Sigmoid colon (tissue), 7 donors: ENCODE results near the gene KLHL13. TPM values are rescaled to one million over a fixed set of nuclear protein-coding genes. Genes with fewer than 3 reads are reported as not detected.
A peak's percentile ranks its signal among the peaks of the same experiment; 100 is the strongest.

ENCODE experiments used
- DNase-seq: peaks from one replicate; pipeline ENCODE4 v3.0.0-alpha.2; 2019
- H3K27ac ChIP-seq, 4 donors: fragments of 200-600 bp; sonication (generic); one replicate each; pipeline ENCODE4 v1.5.1; 2016 to 2019; ENCODE audit warnings: mild to moderate bottlenecking in 1 of 4
- H3K27me3 ChIP-seq, 3 donors: fragments of 200-600 bp; sonication (generic); one replicate each; pipeline ENCODE4 v1.5.1; 2019; ENCODE audit warnings: mild to moderate bottlenecking in 1 of 3
- H3K36me3 ChIP-seq, 4 donors: fragments of 200-600 bp; sonication (generic); one replicate each; pipeline ENCODE4 v1.5.1; 2016 to 2019
- H3K4me1 ChIP-seq, 4 donors: fragments of 200-600 bp; sonication (generic); one replicate each; pipeline ENCODE4 v1.5.1; 2017 to 2019
- H3K4me3 ChIP-seq, 4 donors: fragments of 200-600 bp; sonication (generic); one replicate each; pipeline ENCODE4 v1.5.1; 2017 to 2019; ENCODE audit warnings: mild to moderate bottlenecking in 2 of 4, moderate library complexity in 1 of 4
- H3K9me3 ChIP-seq, 4 donors: fragments of 200-600 bp in 3 of 4; sonication (generic) in 3 of 4; one replicate each; pipeline versions ENCODE4 v1.5.1 to v1.6.1; 2013 to 2019
- CTCF ChIP-seq, 4 experiments: fragments of 450-650 bp in 3 of 4; fragments of 200-600 bp in 1 of 4; IDR thresholded peaks; one replicate each; pipeline ENCODE4 v1.5.1; 2016 to 2019; ENCODE audit warnings: antibody characterized with exemption in 4 of 4, mild to moderate bottlenecking in 3 of 4, moderate library complexity in 2 of 4
- EP300 ChIP-seq, 4 donors: sonication (generic); formaldehyde crosslinking; IDR thresholded peaks; one replicate each; pipeline ENCODE4 v1.6.1; 2017; ENCODE audit warnings: antibody characterized with exemption in 4 of 4
- POLR2A ChIP-seq, 2 donors: fragments of 450-650 bp; IDR thresholded peaks; one replicate each; pipeline ENCODE4 v1.6.1; 2016; ENCODE audit warnings: antibody characterized with exemption in 2 of 2, mild to moderate bottlenecking in 2 of 2, moderate library complexity in 2 of 2
- POLR2AphosphoS5 ChIP-seq, 4 donors: sonication (generic); formaldehyde crosslinking; IDR thresholded peaks; one replicate each; pipeline ENCODE4 v1.6.1; 2017; ENCODE audit warnings: antibody characterized with exemption in 4 of 4
- WGBS, 2 donors: extraction: QIAGEN DNeasy Blood & Tissue Kit; methylation state at CpG; one replicate each; pipeline ENCODE4 v1.1.7; 2013; 5-methylcytosine and 5-hydroxymethylcytosine counted together
- intact Hi-C: fragments of 100-400 bp; cut with DNase I; formaldehyde crosslinking; loops from one replicate; pipeline ENCODE4 v1.15.1; 2023
- polyA plus RNA-seq, 3 donors: library from polyadenylated mRNA; stranded (reverse); fragments of 200-250 nt; gene quantifications; one replicate each; pipeline ENCODE4 v1.2.3, GENCODE V29; 2013
- total RNA-seq, 4 donors: library from RNA; depleted of rRNA; stranded (reverse); fragments of >200 nt; gene quantifications; one replicate each; pipeline ENCODE4 v1.1.0, GENCODE V29; 2016
- donor health status: healthy with polysubstance abuse.
- donor health status: Bipolar disorder and iron deficiency.
- donor health status: healthy.

The KLHL13 gene
- total and polyA plus RNA-seq, 7 donors = 1.2 to 12.9 (median 8.9) TPM

GRCh38 chrX:117982694-117983392 is 133.8 kb downstream of the KLHL13 start:
- Histone ChIP-seq H3K9me3 (no peaks in the 10 kb centered on the region), H3K27me3 (no peaks in the 10 kb centered on the region), H3K27ac (no peak overlapping the region), H3K36me3 (no peaks in the 10 kb centered on the region), H3K4me3 (no peak overlapping the region), H3K4me1 (no peaks in the 10 kb centered on the region)
- 76 to 84% methylated on average over 4 of the region's 4 CpGs for WGBS, 2 donors
- no peak for TF ChIP-seq EP300 (IDR thresholded peaks at IDR 0.05)
- TF ChIP-seq CTCF (IDR thresholded peaks at IDR 0.05) = no peak
- no peak for TF ChIP-seq POLR2A (IDR thresholded peaks at IDR 0.05)
- TF ChIP-seq POLR2AphosphoS5 (IDR thresholded peaks at IDR 0.05) = no peak
- intact Hi-C loops = no loop called here
- no peak for DNase-seq

GRCh38 chrX:117978402-117978801 is 138.2 kb downstream of the KLHL13 start:
- 25 to 58% methylated on average over 1 of the region's 1 CpG for WGBS, 2 donors

GRCh38 chrX:117977526-117977925 is 139.1 kb downstream of the KLHL13 start:
- Histone ChIP-seq H3K27ac (no peak overlapping the region), H3K4me1 (peaks cover 0 to 15% (median 0%) of the 10 kb centered on the region in 4 donors), H3K4me3 (no peak overlapping the region), H3K36me3 (no peaks in the 10 kb centered on the region), H3K27me3 (no peaks in the 10 kb centered on the region), H3K9me3 (no peaks in the 10 kb centered on the region)
- no peak for DNase-seq
- TF ChIP-seq CTCF (IDR thresholded peaks at IDR 0.05) (no peak), POLR2AphosphoS5 (IDR thresholded peaks at IDR 0.05) (no peak), EP300 (IDR thresholded peaks at IDR 0.05) (no peak), POLR2A (IDR thresholded peaks at IDR 0.05) (no peak)
- intact Hi-C loops = no loop called here
- 19 to 50% methylated on average over 1 of the region's 1 CpG for WGBS, 2 donors

More at GRCh38 chrX:117978402-117978801, 138.2 kb downstream of the KLHL13 start:
- Histone ChIP-seq H3K27me3 (no peaks in the 10 kb centered on the region), H3K4me1 (peaks cover 0 to 10% (median 0%) of the 10 kb centered on the region in 4 donors), H3K27ac (no peak overlapping the region), H3K9me3 (no peaks in the 10 kb centered on the region), H3K4me3 (no peak overlapping the region), H3K36me3 (no peaks in the 10 kb centered on the region)
- TF ChIP-seq POLR2A (IDR thresholded peaks at IDR 0.05) = no peak
- TF ChIP-seq POLR2AphosphoS5 (IDR thresholded peaks at IDR 0.05) = no peak
- TF ChIP-seq EP300 (IDR thresholded peaks at IDR 0.05) = no peak
- TF ChIP-seq CTCF (IDR thresholded peaks at IDR 0.05) = no peak
- DNase-seq = no peak
- intact Hi-C loops = no loop called here

- DNase-seq = no peak
- H3K4me1 ChIP-seq = peaks cover 0 to 16% (median 0%) of the 10 kb centered on the region in 4 donors
- no peaks in the 10 kb centered on the region for H3K36me3 ChIP-seq
- intact Hi-C loops = no loop called here
- peak overlapping the region in 1 of 4 donors; percentile 36 for H3K27ac ChIP-seq
- no peaks in the 10 kb centered on the region for H3K27me3 ChIP-seq
- H3K4me3 ChIP-seq = peak overlapping the region in 2 of 4 donors; percentile 16 to 19
- WGBS, 2 donors = 37 to 64% methylated on average over 4 of the region's 4 CpGs
- H3K9me3 ChIP-seq = no peaks in the 10 kb centered on the region
- no peak for TF ChIP-seq POLR2A (IDR thresholded peaks at IDR 0.05)
- no peak for TF ChIP-seq POLR2AphosphoS5 (IDR thresholded peaks at IDR 0.05)
- TF ChIP-seq EP300 (IDR thresholded peaks at IDR 0.05) = no peak
Observed at GRCh38 chrX:117973110-117973807, 143.4 kb downstream of the KLHL13 start.

GRCh38 chrX:117972711-117973109 is 143.9 kb downstream of the KLHL13 start:
- TF ChIP-seq POLR2A (IDR thresholded peaks at IDR 0.05) (no peak), EP300 (IDR thresholded peaks at IDR 0.05) (no peak), CTCF (IDR thresholded peaks at IDR 0.05) (no peak), POLR2AphosphoS5 (IDR thresholded peaks at IDR 0.05) (no peak)
- Histone ChIP-seq H3K9me3 (no peaks in the 10 kb centered on the region), H3K4me1 (peaks cover 0 to 15% (median 0%) of the 10 kb centered on the region in 4 donors), H3K4me3 (peak overlapping the region in 2 of 4 donors; percentile 16 to 19), H3K36me3 (no peaks in the 10 kb centered on the region), H3K27me3 (no peaks in the 10 kb centered on the region), H3K27ac (peak overlapping the region in 1 of 4 donors; percentile 36)
- WGBS, 2 donors = 62 to 68% methylated on average over 7 of the region's 7 CpGs
- DNase-seq = no peak
- intact Hi-C loops = no loop called here
